Measurements from ENCODE around the gene CST8.

CST8 gene

GRCh38 chr20:23526850-23527249 is 35.9 kb downstream of the CST8 start:
- DNase-seq, result no peak

GRCh38 chr20:23528867-23529431 is 38.0 kb downstream of the CST8 start:
- DNase-seq, result no peak

GRCh38 chr20:23530937-23531567 is 40.1 kb downstream of the CST8 start:
- DNase-seq, result no peak

- DNase-seq, result no peak
Observed at GRCh38 chr20:23532533-23532932, 41.6 kb downstream of the CST8 start.

GRCh38 chr20:23533161-23533560 is 42.2 kb downstream of the CST8 start:
- no peak for DNase-seq

- DNase-seq, result no peak
Observed at GRCh38 chr20:23534801-23535593, 44.1 kb downstream of the CST8 start.

GRCh38 chr20:23536328-23536974 is 45.5 kb downstream of the CST8 start:
- no peak for DNase-seq

GRCh38 chr20:23537030-23537429 is 46.1 kb downstream of the CST8 start:
- no peak for DNase-seq

GRCh38 chr20:23540624-23541023 is 49.7 kb downstream of the CST8 start:
- no peak for DNase-seq

GRCh38 chr20:23541330-23541729 is 50.4 kb downstream of the CST8 start:
- no peak for DNase-seq

GRCh38 chr20:23541776-23542175 is 50.9 kb downstream of the CST8 start:
- no peak for DNase-seq

GRCh38 chr20:23542801-23543200 is 51.9 kb downstream of the CST8 start:
- DNase-seq, result no peak

- DNase-seq, result no peak
Observed at GRCh38 chr20:23544133-23544532, 53.2 kb downstream of the CST8 start.
